ENCODE results near the gene CLRN3.

DNA sequence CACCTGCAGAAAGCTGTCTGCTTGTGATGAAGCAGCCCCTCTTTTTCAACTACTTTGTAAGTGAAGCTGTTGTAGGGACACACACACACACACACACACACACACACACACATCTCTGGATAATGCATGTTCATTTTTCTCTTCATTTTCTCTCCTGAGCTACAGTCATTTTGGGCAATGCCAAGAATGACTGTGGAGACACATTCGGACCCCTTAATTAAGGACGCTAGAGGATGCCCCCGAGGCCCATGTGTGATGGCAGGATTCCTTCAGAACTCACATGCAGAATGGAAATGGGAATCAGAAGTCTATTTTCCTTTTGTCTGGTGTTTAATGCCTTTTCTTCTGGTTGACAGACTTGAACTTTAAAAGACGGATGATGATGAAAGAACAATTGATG lies 56.6 kb downstream of the CLRN3 start:
- TF ChIP-seq, protein P1, sequence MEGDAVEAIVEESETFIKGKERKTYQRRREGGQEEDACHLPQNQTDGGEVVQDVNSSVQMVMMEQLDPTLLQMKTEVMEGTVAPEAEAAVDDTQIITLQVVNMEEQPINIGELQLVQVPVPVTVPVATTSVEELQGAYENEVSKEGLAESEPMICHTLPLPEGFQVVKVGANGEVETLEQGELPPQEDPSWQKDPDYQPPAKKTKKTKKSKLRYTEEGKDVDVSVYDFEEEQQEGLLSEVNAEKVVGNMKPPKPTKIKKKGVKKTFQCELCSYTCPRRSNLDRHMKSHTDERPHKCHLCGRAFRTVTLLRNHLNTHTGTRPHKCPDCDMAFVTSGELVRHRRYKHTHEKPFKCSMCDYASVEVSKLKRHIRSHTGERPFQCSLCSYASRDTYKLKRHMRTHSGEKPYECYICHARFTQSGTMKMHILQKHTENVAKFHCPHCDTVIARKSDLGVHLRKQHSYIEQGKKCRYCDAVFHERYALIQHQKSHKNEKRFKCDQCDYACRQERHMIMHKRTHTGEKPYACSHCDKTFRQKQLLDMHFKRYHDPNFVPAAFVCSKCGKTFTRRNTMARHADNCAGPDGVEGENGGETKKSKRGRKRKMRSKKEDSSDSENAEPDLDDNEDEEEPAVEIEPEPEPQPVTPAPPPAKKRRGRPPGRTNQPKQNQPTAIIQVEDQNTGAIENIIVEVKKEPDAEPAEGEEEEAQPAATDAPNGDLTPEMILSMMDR (conservative IDR thresholded peaks at IDR 0.05; ENCODE audit: low read depth in 2 of 2): no peak
- TF ChIP-seq POLR2AphosphoS5 (IDR thresholded peaks at IDR 0.05; ENCODE audit: low read depth) (no peak), JUNB (IDR thresholded peaks at IDR 0.05; ENCODE audit: unreplicated experiment) (no peak), EZH2 (IDR thresholded peaks at IDR 0.05; ENCODE audit: low read depth, unreplicated experiment) (no peak), ETS1 (IDR thresholded peaks at IDR 0.05) (no peak), CREB1 (CRISPR knock-in tag; IDR thresholded peaks at IDR 0.05; ENCODE audit: low read depth) (no peak), EZH2phosphoT487 (IDR thresholded peaks at IDR 0.05; ENCODE audit: unreplicated experiment) (no peak), REST (IDR thresholded peaks at IDR 0.05; ENCODE audit: unreplicated experiment) (no peak), STAT1 (IDR thresholded peaks at IDR 0.05; ENCODE audit: unreplicated experiment) (no peak), ZNF114 (CRISPR knock-in tag; IDR thresholded peaks at IDR 0.05) (no peak), ZNF331 (CRISPR knock-in tag; IDR thresholded peaks at IDR 0.05; ENCODE audit: low read depth) (no peak)
- TF ChIP-seq, protein P2, sequence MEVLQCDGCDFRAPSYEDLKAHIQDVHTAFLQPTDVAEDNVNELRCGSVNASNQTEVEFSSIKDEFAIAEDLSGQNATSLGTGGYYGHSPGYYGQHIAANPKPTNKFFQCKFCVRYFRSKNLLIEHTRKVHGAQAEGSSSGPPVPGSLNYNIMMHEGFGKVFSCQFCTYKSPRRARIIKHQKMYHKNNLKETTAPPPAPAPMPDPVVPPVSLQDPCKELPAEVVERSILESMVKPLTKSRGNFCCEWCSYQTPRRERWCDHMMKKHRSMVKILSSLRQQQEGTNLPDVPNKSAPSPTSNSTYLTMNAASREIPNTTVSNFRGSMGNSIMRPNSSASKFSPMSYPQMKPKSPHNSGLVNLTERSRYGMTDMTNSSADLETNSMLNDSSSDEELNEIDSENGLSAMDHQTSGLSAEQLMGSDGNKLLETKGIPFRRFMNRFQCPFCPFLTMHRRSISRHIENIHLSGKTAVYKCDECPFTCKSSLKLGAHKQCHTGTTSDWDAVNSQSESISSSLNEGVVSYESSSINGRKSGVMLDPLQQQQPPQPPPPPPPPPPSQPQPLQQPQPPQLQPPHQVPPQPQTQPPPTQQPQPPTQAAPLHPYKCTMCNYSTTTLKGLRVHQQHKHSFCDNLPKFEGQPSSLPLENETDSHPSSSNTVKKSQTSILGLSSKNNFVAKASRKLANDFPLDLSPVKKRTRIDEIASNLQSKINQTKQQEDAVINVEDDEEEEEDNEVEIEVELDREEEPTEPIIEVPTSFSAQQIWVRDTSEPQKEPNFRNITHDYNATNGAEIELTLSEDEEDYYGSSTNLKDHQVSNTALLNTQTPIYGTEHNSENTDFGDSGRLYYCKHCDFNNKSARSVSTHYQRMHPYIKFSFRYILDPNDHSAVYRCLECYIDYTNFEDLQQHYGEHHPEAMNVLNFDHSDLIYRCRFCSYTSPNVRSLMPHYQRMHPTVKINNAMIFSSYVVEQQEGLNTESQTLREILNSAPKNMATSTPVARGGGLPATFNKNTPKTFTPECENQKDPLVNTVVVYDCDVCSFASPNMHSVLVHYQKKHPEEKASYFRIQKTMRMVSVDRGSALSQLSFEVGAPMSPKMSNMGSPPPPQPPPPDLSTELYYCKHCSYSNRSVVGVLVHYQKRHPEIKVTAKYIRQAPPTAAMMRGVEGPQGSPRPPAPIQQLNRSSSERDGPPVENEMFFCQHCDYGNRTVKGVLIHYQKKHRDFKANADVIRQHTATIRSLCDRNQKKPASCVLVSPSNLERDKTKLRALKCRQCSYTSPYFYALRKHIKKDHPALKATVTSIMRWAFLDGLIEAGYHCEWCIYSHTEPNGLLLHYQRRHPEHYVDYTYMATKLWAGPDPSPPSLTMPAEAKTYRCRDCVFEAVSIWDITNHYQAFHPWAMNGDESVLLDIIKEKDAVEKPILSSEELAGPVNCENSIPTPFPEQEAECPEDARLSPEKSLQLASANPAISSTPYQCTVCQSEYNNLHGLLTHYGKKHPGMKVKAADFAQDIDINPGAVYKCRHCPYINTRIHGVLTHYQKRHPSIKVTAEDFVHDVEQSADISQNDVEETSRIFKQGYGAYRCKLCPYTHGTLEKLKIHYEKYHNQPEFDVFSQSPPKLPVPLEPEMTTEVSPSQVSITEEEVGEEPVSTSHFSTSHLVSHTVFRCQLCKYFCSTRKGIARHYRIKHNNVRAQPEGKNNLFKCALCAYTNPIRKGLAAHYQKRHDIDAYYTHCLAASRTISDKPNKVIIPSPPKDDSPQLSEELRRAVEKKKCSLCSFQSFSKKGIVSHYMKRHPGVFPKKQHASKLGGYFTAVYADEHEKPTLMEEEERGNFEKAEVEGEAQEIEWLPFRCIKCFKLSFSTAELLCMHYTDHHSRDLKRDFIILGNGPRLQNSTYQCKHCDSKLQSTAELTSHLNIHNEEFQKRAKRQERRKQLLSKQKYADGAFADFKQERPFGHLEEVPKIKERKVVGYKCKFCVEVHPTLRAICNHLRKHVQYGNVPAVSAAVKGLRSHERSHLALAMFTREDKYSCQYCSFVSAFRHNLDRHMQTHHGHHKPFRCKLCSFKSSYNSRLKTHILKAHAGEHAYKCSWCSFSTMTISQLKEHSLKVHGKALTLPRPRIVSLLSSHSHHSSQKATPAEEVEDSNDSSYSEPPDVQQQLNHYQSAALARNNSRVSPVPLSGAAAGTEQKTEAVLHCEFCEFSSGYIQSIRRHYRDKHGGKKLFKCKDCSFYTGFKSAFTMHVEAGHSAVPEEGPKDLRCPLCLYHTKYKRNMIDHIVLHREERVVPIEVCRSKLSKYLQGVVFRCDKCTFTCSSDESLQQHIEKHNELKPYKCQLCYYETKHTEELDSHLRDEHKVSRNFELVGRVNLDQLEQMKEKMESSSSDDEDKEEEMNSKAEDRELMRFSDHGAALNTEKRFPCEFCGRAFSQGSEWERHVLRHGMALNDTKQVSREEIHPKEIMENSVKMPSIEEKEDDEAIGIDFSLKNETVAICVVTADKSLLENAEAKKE (CRISPR knock-in tag; IDR thresholded peaks at IDR 0.05): no peak

Data from GM23338 (cell line).